GM18498 (cell line): ENCODE measurements around the gene COPZ1.
"Not testable (repeated sequence)": the region's sequence is repeated elsewhere in the genome, so short reads cannot be mapped to it uniquely, and the experiment has no call there.

Experiments used
- ATAC-seq: cut with Tn5 transposase; IDR thresholded peaks from one replicate; pipeline ENCODE4 v1.9.1; 2021; ENCODE audit warnings: mild to moderate bottlenecking, moderate library complexity; ENCODE audit not compliant: unreplicated experiment

Gene COPZ1, protein sequence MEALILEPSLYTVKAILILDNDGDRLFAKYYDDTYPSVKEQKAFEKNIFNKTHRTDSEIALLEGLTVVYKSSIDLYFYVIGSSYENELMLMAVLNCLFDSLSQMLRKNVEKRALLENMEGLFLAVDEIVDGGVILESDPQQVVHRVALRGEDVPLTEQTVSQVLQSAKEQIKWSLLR

DNA sequence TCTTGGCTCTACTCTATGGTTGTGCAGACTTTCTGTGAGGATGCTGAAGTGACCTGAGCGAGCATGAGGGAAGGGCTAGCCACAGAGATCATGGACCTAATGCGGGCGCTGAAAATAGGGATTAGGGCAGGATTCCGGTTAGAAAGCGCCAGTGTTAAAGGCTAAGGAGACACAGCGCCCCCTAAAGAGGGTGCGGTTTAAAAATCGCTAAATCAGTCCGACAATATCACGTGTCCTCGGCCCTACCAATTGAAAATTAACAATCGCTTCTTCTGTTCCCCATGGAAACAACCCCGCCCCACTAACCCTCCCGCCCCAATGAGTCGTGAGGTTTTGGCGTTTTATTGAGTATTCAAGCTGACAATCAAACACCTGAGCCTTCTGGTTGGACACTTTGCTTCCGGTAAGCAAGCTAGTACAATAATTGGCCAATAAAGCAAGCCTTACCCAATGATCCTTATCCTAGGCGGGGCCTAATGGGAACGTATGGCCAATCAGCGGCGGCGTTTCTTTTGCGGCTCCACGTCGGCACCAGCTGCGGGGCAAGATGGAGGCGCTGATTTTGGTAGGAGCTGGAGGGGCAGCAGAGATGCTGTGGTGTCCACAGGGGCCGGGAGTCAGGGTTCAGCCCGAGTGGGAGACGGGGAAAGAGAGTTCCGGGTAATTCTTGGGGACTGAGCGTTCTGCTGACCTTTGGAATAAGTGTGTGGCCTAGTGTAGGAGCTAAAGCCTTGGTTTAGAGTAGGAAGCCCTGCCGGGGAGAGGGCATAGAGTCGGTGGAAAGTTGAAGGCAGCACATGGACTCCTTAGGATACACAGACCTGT lies at the start of gene COPZ1:
Gene COPZ1, plus strand, starts transcription at position 515 of the 825 bp plus-strand sequence. Its CDS starts 33 bp downstream, at position 548.
- ATAC-seq: peak; percentile 97

DNA sequence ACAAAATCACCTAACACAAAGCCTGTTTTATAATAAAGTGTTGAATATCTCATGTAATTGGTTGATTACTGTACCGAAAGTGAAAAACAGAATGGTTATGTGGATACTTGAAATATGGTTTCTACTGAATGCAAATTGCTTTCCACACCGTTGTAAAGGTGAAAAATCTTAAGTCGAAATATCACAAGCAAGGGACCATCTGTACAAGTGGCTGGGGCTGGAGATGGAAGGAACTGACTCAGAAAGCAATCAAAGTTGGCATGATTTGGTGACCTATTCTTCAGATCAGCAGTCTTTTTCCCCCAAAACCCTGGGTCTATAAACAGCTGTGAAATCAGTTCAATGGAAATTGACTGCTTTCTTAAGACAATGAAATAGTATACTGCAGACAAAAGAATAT lies 48.6 kb upstream of the COPZ1 start:
- no peak for ATAC-seq

DNA sequence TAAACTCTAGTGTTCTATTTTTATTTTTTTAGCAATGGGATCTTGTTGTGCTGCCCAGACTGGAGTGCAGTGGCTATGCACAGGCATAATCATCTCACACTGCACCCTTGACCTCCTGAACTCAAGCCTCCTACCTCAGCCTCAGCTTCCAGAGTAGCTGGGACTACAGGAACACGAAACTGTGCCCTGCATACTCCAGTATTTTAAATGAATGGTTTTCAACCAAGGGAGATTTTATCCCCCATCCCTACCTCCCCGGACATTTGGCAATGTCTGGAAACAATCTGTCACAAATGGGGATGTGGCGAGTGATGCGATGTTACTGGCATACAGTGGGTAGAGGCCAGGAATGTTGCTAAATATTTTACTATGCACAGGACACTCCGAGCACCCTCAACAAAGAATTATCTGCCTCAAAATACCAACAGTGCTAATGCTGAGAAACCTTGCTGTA lies 47.1 kb upstream of the COPZ1 start:
- ATAC-seq: no peak

DNA sequence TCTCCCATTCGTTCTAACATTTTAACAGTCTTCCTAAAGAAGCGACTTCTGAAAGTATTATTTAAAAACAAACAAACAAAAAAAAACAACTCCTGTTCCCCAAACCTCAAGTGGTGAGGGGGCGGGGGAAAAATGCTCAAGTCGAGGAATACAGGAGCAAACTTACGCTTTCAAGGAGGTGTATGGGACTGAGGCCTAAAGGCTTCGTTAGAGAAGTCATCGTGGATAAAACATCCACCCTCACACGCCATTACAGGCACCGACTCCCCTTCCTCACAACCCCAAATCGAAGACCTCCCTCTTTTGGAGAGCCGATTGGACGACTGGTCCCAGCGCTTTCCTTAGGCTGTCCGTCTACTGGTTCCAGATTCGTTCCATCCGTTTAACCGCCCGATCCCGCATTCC lies 45.7 kb upstream of the COPZ1 start:
- peak; percentile 1 for ATAC-seq

DNA sequence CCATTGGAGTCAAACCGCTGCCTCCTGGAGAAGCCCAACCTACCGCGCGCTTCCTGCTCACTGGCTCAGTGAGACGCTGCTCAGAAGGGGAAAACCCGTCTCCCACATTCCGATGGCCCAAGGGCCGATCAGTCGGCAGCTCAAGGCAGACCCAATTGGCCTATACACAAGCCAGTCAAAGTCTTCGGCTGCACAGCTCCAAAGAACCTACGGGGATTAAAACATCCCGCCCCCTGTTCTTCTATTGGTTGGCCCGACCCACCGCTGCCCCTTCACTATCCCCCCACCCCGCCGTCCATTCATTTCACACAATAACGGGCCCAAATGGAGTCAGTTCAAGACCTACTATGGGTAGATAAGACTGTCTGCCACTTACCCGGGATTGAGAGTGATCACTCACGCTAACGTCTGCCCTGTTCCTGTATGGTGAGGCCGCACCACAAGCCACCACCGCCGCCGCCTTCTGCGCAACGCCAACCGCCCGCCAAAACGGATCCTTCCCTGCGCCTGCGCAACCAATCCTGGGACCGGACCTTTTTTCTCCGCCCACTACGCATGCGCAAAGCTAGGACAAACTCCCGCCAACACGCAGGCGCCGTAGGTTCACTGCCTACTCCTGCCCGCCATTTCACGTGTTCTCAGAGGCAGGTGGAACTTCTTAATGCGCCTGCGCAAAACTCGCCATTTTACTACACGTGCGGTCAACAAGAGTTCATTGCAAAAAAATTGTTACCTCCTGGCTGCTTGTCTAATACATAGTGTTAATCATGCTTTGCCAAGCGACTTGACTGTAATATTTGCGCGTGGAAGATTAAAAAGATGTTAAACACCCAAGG lies 45.1 kb upstream of the COPZ1 start, which contains the start of gene CBX5:
Gene CBX5, minus strand, starts transcription at position 491 of the 836 bp plus-strand sequence. CDS start 22,472 bp downstream, outside the sequence.
- peak; percentile 75 for ATAC-seq

DNA sequence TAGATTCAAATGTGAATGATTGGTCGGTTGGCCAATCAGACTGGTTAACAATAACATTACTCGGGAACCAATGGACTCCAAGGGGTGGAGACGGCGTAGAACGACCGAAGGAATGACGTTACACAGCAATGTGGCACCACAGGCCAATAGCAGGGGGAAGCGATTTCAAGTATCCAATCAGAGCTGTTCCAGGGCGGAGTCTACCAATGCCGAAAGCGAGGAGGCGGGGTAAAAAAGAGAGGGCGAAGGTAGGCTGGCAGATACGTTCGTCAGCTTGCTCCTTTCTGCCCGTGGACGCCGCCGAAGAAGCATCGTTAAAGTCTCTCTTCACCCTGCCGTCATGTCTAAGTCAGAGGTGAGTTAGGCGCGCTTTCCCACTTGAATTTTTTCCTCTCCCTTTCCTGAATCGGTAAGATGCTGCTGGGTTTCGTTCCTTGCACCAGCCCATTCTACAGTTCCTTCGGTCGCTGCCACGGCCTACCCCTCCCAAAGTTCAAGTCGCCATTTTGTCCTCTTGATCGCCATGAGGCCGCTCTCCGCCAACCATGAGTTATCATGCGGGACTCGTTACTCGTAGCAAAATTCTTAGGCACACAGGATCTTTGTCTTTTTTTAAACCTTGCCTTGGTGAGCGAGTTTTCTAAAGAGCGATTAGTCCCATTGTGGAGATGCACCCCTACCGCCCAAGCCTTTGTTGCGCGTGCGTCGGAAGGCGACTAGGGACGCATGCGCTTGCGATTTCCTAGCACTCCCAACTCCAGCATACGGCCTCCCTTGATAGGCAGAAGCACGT lies 44.3 kb upstream of the COPZ1 start, which contains the start of gene HNRNPA1:
Gene HNRNPA1, plus strand, starts transcription at position 259 of the 793 bp plus-strand sequence. Its CDS starts 82 bp downstream, at position 341.
- ATAC-seq: peak; percentile 85

DNA sequence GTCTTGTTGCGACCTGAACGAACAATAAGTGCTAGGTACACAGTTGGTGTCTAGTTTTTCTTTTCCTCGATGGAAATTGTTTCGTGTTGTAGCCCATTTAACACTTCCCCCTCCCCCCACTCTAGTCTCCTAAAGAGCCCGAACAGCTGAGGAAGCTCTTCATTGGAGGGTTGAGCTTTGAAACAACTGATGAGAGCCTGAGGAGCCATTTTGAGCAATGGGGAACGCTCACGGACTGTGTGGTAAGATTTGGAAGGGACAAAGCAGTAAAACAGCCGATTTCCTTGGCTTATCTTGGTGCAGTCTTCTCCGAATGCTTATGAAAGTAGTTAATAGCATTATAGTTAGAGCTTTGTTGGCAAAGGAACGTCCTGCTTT lies 43.7 kb upstream of the COPZ1 start:
- ATAC-seq: not testable (repeated sequence)

DNA sequence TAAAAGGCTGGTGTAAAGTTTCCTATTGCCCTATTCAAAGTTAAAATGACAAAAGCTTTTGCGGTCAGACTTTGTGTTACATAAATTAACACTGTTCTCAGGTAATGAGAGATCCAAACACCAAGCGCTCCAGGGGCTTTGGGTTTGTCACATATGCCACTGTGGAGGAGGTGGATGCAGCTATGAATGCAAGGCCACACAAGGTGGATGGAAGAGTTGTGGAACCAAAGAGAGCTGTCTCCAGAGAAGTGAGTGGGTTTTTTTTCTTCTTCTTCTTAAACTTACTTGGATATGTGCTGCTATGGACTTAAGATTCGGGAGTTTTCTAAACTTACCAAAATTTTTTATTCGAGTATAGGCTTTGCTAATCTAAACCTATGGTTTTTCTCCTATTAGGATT lies 43.2 kb upstream of the COPZ1 start:
- not testable (repeated sequence) for ATAC-seq

DNA sequence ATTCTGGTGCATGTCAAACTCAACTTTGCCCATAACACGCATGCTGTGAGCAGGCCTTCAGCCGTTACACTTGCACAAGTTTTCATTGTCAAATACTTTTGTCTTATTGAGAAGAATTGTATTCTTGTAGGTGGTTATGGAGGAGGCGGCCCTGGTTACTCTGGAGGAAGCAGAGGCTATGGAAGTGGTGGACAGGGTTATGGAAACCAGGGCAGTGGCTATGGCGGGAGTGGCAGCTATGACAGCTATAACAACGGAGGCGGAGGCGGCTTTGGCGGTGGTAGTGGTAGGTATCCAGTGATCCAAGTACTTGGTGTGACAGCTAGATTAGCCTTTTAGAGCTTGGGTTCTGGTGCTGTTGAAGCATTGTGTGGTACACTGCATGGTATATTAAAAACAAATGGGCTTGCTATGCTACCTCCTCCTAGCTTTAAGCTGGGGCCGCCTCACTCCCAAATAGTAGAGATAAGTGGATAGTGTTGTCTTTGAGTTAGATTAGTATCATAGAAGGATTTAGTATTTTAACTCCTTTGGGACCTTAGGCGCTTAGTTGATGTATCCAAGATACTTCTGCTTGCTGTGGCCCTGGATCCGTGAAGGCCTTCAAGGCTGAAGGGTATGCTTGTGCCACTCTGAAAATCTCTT lies 41.9 kb upstream of the COPZ1 start:
- ATAC-seq: no peak

DNA sequence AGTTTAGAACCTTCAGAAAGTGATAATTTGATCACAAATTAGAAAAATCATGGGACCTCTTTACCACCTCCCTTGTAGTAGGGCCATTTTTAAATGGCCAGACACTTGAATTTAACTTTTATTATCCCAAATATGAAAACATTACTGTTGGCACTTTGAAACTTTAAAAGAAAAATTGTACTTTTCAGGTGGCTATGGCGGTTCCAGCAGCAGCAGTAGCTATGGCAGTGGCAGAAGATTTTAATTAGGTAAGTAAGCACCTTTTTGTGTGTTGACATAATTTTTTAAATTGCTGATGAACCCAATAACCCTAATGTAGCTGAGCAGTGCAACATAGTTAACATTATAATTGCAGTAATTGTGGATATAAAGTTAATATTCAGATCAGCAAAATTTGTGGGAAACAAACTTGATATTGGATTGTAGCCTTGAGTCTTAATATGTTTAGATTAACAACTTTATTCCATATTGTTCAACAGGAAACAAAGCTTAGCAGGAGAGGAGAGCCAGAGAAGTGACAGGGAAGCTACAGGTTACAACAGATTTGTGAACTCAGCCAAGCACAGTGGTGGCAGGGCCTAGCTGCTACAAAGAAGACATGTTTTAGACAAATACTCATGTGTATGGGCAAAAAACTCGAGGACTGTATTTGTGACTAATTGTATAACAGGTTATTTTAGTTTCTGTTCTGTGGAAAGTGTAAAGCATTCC lies 40.7 kb upstream of the COPZ1 start:
- ATAC-seq: not testable (repeated sequence)

DNA sequence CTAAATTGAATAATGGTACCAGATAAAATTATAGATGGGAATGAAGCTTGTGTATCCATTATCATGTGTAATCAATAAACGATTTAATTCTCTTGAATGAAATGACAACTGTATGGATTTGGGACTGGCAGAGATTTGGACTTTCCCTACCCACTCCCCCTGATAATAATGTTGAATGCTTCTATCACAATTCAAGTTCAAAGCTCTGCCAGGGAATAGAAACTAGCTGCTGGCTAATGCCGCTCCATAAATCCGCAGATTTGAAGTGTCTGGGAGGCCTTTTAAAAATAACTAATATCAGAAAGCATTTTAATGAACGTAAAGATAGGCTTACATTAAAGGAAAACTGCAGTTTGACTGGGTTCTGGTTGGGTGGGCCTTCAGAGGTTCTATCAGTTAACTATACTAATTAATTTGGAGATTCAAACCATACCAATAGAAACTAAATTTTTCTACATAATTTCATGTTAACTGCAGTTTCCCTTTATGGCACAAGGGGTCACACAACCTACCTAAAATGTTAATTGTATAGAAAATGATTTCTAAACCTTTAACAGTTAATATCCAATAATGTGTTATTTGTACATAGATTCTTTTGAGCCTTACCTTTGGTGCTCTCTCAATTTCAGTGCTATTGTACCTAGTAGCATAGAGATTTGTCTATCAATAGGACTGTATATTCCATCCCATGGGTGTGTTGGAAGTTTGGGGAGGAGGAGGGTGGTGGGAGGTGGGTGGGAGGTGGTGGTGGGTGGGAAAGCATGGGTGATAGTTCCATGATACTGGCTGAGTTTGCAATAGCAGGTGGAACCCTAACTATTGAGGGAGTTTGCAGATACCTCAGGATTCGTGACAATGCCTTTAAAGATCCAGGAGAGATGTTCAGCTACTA lies 39.5 kb upstream of the COPZ1 start:
- no peak for ATAC-seq

DNA sequence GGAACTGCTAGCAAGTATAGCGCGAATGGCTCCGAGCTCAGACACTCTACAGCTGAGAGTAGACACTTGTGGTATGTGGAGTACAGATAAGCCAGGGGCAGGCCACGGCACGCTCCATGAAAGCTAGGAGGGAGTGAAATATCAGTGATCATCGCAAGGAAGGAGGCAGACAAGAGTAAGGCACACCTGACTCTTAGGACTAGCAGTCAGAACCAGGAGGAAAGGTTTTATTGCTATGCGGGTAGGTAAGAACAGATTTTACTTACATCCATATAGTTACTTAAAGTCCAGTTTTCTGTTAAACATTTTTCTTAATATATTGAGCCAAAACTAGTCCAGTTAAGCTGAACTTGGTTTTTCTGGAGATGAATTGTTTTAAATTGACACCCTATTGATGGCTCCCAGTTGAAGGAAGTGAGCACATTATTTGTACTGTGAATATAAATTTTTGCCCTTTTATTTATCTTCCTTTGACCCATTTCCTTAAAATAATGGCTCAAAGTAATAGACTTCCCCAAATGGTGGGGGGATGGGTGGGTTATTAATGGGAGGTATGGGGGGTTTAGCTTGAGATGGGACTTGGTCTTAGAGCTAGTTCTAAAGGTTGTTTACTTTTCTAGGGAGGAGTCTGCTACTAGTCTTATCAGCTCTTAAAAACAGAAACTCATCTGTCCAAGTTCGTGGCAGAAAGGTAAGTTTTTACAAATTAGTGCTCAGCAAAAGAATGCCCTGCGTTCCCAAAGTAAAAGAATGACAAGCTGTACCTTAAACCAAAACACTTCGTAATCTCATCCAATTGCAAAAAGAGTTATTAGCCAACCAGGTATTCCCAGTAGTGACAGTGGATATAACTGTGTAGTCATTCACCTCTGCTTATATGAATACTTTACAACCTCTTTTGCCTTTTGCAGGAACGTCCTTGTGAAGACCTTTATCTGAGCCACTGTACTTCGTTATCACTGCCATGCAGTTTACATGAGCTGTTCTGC lies 38.6 kb upstream of the COPZ1 start:
- no peak for ATAC-seq

DNA sequence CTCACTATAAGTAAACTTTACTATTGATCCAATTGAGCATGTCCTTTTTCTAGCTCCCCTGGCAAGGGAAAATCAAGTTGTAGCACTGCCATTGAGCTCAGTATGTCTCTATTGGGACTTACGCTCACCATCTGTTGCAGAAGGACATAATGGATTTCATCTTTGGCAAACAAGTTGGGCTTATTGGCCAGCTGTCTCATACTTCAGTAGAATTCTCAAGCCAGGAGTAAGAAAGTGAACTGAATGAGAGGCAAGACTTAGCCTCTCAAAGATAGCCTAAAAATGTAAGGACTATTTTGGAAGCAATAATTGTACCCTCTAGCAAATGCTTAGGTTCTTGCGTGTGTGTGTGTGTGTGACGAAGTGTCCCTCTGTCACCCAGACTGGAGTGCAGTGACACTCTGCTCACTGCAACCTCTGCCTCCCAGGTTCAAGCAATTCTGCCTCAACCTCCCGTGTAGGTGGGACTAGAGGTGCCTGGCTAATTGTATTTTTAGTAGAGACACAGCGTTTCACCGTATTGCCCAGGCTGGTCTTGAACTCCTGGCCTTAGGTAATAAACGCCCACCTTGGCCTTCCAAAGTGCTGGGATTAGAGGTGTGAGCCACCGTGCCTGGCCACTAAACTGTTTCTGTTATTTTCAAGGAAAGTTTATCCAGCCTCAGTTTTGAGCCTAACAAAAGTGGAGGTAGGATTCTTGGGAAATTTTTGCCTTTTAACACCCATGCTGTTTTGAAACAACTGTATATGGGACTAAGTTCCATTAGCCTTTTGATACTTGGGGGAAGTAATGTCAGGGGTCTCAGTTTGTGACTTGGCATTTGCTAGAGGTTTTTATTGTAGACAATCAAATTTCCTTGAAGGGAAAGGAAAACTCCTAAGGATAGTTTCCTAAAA lies 37.4 kb upstream of the COPZ1 start:
- ATAC-seq: no peak

DNA sequence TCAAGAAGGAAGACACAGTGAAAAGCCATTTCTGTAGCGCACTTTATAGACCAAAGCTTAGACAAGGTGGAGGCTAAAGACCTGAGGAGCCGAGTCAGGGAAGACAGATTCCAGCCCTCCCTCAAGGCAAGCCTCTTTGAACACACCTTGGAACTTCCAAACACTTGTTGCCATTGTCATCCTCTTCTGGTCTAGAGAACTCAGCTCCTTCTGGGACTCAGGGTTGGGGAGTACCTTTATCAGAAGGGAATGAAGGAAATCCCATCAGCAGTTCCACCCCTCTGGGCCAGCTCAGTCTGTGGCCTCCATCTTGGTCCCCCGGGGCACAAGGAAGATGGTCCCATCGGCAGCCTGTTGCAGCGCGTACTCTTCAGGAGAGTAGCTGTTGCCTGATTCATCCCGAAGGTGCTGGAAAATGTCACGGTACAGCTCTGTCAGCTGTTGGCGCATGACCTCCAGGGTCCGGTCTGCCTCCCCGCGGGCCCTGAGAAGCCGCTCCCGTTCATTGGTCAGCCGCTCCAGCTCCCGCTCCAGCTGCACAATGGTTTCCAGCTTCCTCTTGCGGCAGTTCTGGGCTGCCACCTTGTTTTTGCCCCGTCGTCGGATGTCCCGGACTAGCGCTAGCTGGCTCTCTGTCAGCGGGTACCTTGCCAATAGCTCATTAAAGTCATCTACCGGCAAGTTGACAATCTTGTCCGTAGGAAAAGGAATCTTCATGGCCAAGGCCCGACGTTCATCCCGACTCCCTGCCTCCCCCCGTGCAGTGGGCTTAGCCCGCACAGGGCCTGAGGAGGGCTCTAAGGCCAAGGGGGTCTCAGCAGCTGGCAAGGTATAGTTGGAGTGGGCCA lies 32.6 kb upstream of the COPZ1 start:
- ATAC-seq: no peak

DNA sequence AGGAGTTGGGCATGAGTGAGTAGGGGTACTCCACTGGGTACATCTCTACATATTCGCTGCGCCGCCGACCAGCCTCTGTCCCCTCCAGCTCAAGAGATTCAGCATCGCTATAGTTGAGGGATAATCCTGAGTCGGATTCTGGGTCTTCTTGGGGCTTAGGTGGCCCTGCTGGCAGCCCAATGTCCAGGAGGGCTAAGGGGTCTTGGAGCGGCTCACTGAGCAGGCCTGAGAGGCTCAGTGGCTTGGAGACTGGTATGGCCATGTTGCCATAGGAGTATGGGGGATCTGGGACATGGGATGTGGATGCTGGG lies 32.0 kb upstream of the COPZ1 start:
- ATAC-seq: no peak
